ENCODE measurements around the gene PALLD. TPM values are rescaled to one million over a fixed set of nuclear protein-coding genes. Genes with fewer than 3 reads are reported as not detected.

Gene PALLD
- total and polyA plus RNA-seq, 3 donors from 2014 or later: 138 to 156 (median 146) TPM

DNA sequence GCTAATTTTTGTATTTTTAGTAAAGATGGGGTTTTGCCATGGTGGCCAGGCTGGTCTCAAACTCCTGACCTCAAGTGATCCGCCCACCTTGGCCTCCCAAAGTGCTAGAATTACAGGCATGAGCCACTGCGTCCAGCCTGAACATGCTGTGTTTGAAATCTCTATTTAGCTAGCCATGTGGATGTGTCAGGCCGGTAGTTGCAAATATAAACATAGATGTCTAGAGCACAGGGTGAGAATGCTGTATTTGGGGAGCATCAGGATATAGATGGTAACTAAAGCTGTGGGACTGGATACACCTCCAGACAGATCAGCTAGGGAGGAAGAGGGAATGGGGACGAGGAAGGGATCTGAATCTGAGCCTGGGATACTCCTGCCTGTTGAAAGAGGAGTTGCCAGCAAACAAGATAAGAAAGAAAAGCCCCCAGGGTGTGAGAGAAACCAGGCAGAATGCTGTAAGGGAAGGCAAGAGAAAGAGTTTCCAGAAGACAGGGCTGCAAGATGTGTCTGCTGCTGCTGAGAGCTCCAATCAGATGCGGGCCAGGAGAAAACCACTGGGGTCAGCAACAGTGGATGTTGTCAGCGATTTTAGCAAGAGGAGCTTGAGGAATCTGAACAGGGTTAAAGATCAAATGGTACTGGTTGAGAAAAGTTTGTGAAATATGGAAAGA lies 177.4 kb downstream of the PALLD start:
- WGBS, 2 donors: 64 to 77% methylated on average over 6 of the region's 6 CpGs
- Histone ChIP-seq H3K4me3 (no peak overlapping the region), H3K27ac (no peak overlapping the region), H3K4me1 (no peaks in the 10 kb centered on the region), H3K36me3 (ENCODE audit: low read depth, missing control alignments) (no peaks in the 10 kb centered on the region), H3K27me3 (no peaks in the 10 kb centered on the region), H3K9me3 (no peaks in the 10 kb centered on the region)
- DNase-seq: no peak
- TF ChIP-seq POLR2A (IDR thresholded peaks at IDR 0.05): no peak
- TF ChIP-seq, protein P1, sequence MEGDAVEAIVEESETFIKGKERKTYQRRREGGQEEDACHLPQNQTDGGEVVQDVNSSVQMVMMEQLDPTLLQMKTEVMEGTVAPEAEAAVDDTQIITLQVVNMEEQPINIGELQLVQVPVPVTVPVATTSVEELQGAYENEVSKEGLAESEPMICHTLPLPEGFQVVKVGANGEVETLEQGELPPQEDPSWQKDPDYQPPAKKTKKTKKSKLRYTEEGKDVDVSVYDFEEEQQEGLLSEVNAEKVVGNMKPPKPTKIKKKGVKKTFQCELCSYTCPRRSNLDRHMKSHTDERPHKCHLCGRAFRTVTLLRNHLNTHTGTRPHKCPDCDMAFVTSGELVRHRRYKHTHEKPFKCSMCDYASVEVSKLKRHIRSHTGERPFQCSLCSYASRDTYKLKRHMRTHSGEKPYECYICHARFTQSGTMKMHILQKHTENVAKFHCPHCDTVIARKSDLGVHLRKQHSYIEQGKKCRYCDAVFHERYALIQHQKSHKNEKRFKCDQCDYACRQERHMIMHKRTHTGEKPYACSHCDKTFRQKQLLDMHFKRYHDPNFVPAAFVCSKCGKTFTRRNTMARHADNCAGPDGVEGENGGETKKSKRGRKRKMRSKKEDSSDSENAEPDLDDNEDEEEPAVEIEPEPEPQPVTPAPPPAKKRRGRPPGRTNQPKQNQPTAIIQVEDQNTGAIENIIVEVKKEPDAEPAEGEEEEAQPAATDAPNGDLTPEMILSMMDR (IDR thresholded peaks at IDR 0.05): no peak
- intact Hi-C loops (cut with DNase I; ENCODE audit: low total_unique reads): no loop called here

DNA sequence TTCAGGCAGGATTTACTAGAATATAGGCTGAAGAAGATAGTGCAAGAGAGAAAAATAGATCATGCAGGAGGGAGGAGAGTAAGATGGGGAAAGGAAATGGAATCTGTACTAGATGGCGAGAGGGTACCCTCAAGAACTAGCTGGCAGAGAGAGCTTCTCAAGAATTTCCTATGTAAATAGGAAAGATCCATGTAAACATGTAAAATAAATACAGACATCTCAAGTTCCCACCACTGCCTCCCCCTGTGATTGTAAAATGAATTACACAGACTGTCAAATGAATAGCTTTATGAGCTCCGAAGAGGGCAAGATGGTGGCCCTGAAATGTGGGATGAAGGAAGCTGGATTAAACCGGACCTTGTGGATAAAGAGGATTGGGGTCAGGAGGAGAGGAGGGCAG lies 178.0 kb downstream of the PALLD start:
- no peak overlapping the region for H3K27ac ChIP-seq

DNA sequence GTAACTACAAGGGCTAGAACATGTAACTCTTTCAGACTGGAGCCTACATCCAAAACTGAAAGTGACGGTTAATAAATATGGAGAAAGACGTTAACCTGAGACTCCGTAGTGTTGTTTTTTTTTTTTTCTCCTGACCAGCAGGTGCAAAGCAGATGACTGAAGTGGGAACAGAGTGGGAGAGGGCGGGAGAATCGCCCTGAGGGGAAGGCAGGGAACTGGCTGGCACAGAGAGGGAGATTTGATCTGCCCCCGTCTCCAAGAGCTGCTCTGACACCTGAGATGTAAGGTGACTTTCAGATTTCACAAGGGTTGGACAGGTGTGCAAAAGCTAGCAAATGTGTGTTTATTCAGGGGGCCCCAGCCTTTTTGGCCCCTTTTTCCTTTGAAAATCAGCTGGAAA lies 180.2 kb downstream of the PALLD start:
- H3K4me1 ChIP-seq: no peaks in the 10 kb centered on the region
- no peaks in the 10 kb centered on the region for H3K9me3 ChIP-seq
- intact Hi-C loops (cut with DNase I; ENCODE audit: low total_unique reads): no loop called here
- WGBS, 2 donors: 88 to 92% methylated on average over 6 of the region's 6 CpGs
- no peaks in the 10 kb centered on the region for H3K36me3 ChIP-seq (ENCODE audit: low read depth, missing control alignments)
- no peak overlapping the region for H3K4me3 ChIP-seq
- no peak for DNase-seq
- no peak for TF ChIP-seq POLR2A (IDR thresholded peaks at IDR 0.05)
- TF ChIP-seq, protein P1 (IDR thresholded peaks at IDR 0.05): no peak
- H3K27me3 ChIP-seq: no peaks in the 10 kb centered on the region
- H3K27ac ChIP-seq: no peak overlapping the region

More for the DNA sequence above, 178.0 kb downstream of the PALLD start:
- no peaks in the 10 kb centered on the region for H3K27me3 ChIP-seq
- no peaks in the 10 kb centered on the region for H3K4me1 ChIP-seq
- H3K4me3 ChIP-seq: no peak overlapping the region
- WGBS, 2 donors: 52 to 74% methylated on average over 3 of the region's 3 CpGs
- H3K36me3 ChIP-seq (ENCODE audit: low read depth, missing control alignments): no peaks in the 10 kb centered on the region
- no peak for DNase-seq
- intact Hi-C loops (cut with DNase I; ENCODE audit: low total_unique reads): no loop called here
- no peak for TF ChIP-seq POLR2A (IDR thresholded peaks at IDR 0.05)
- TF ChIP-seq, protein P1 (IDR thresholded peaks at IDR 0.05): no peak
- no peaks in the 10 kb centered on the region for H3K9me3 ChIP-seq

DNA sequence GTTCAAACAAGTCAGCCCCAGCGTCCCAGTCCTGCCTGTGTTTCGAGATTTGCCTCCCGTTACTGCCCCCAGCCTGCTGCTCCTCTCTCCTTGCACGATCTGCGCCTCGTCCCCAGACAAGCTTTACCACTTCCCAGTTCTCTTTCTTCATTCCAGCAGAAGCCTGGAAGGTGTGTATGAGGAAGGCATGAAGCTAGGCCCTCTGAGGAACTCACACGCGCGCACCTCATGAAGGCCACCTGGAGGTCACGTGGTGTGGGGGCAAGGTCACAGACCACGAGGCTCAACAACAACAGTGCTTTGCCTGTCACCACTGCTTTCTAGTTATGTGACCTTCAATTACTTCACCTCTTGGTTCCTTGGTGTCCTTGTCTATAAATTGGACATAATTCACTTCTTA lies 181.0 kb downstream of the PALLD start:
- Histone ChIP-seq H3K27me3 (no peaks in the 10 kb centered on the region), H3K4me3 (no peak overlapping the region), H3K27ac (no peak overlapping the region), H3K36me3 (ENCODE audit: low read depth, missing control alignments) (no peaks in the 10 kb centered on the region), H3K4me1 (no peaks in the 10 kb centered on the region), H3K9me3 (no peaks in the 10 kb centered on the region)
- WGBS, 2 donors: 88 to 91% methylated on average over 11 of the region's 11 CpGs
- no peak for DNase-seq
- intact Hi-C loops (cut with DNase I; ENCODE audit: low total_unique reads): no loop called here
- no peak for TF ChIP-seq POLR2A (IDR thresholded peaks at IDR 0.05)
- TF ChIP-seq, protein P1 (IDR thresholded peaks at IDR 0.05): no peak

DNA sequence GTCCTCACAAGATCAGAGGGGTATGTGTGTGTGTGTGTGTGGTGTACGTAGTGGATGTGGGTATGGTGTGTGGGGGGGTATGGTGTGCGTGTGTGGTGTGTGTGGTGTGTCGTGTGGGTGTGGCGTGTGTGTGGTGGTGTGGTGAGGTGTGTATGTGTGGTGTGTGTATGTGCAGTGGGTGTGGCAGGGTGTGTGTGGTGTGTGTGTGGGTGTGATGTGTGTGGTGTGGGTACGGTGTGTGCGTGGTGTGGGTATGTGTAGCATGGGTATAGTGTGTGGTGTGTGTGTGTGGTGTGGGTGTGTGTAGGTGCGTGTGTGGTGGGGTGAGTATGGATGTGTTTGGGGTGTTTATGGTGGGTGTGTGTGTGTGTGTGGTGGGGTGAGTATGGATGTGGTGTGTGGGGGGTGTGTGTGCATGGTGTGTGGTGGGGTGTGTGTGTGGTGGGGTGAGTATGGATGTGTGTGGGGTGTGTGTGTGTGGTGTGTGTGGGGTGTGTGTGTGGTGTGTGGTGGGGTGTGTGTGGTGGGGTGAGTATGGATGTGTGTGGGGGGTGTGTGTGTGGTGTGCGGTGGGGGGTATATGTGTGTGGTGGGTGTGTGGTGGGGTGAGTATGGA lies 182.0 kb downstream of the PALLD start:
- H3K4me3 ChIP-seq: no peak overlapping the region
- no peaks in the 10 kb centered on the region for H3K36me3 ChIP-seq (ENCODE audit: low read depth, missing control alignments)
- DNase-seq: no peak
- TF ChIP-seq, protein P1 (IDR thresholded peaks at IDR 0.05): no peak
- no peak for TF ChIP-seq POLR2A (IDR thresholded peaks at IDR 0.05)
- intact Hi-C loops (cut with DNase I; ENCODE audit: low total_unique reads): no loop called here
- no peaks in the 10 kb centered on the region for H3K27me3 ChIP-seq
- no peaks in the 10 kb centered on the region for H3K4me1 ChIP-seq
- H3K27ac ChIP-seq: no peak overlapping the region
- no peaks in the 10 kb centered on the region for H3K9me3 ChIP-seq
- 95% methylated on average over 8 of the region's 8 CpGs for WGBS, 2 donors

Measured in testis (tissue), 3 donors.